Left ventricle myocardium superior (tissue), 1 donor: ENCODE measurements around the gene SIGLEC14. TPM values are rescaled to one million over a fixed set of nuclear protein-coding genes. Genes with fewer than 3 reads are reported as not detected.
"Not testable (repeated sequence)": the region's sequence is repeated elsewhere in the genome, so short reads cannot be mapped to it uniquely, and the experiment has no call there.

ENCODE experiments used
- ATAC-seq: fragments of 200-7000 bp; cut with Tn5 transposase; one replicate; pipeline ENCODE4 v1.9.1; 2020; ENCODE audit warnings: mild to moderate bottlenecking, moderate library complexity
- DNase-seq: peaks from one replicate; pipeline ENCODE4 v3.0.0-alpha.2; 2020
- intact Hi-C: fragments of 100-400 bp; cut with micrococcal nuclease; formaldehyde crosslinking; loops from one replicate; pipeline ENCODE4 v1.11.0; 2022
- total RNA-seq: library from RNA; stranded (reverse); fragmentation: NEBNext Ultra II Directional; extraction: Animal tissue kit (Norgen Biotek cat#: 25700); gene quantifications from one replicate; pipeline ENCODE4 v1.2.1, GENCODE V29; 2021
- donor health status: DM: no; HTN: yes; CAD: no; lungs with severe emphysema.

Gene SIGLEC14
- total RNA-seq, 1 donor from 2014 or later, result 0.94 TPM

DNA sequence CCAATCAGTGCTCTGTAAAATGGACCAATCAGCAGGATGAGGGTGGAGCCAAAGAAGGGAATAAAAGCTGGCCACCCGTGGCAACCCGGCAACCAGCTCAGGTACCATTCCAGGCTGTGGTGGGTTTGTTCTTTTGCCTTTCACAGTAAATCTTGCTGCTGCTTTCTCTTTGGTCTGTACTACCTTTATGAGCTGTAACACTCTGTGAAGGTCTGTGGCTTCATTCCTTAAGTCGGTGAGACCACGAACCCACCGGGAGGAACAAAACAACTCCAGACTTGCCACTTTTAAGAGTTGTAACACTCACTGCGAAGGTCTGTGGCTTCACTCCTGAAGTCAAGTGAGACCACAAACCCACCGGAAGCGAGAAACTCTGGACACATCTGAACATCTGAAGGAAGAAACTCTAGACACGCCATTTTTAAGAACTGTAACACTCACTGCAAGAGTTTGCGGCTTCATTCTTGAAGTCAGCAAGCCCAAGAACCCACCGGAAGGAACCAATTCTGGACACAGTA, 30.0 kb upstream of the SIGLEC14 start:
- DNase-seq, result no peak
- no peak for ATAC-seq
- intact Hi-C loops, result no loop called here

DNA sequence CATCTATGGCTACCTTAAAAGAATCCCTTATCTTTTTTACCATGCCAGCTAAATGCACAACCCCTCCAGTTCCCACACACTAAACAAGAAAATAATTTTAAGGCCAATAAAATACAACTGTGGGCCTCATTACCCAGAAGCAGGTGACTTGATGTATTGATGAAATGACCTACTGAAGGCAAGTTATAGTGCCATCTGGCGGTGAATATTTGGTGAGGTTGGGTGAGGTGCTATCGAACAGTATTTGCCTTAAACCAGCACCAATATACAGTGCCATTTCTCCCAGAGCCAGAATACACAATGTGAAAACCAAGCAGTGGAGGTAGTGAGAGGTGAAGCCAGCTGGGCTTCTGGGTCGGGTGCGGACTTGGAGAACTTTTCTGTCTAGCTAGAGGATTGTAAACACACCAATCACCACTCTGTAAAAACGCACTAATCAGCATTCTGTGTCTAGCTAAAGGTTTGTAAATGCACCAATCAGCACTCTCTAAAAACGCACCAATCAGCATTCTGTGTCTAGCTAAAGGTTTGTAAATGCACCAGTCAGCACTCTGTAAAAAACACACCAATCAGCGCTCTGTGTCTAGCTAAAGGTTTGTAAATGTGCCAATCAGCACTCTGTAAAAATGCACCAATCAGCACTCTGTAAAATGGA, 29.4 kb upstream of the SIGLEC14 start:
- intact Hi-C loops, ATAC-seq, DNase-seq: not testable (repeated sequence)

DNA sequence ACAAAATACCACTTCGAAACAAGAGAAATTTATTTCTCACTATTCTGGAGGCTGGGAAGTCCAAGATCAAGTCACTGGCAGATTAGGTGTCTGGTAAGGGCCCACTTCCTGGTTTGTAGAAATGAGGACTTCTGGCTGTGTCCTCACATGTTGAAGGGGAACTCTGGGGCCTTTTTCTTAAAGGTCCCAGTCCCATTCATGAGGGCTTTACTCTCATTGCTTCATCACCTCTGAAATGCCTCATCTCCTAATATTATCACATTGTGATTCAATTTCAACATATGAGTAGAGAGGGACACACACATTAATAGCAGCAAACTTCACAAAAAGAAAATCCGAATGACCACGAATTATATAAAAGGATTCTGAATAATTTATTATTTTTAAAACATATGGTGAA, 21.6 kb upstream of the SIGLEC14 start:
- intact Hi-C loops, result no loop called here
- no peak for DNase-seq
- ATAC-seq, result no peak

DNA sequence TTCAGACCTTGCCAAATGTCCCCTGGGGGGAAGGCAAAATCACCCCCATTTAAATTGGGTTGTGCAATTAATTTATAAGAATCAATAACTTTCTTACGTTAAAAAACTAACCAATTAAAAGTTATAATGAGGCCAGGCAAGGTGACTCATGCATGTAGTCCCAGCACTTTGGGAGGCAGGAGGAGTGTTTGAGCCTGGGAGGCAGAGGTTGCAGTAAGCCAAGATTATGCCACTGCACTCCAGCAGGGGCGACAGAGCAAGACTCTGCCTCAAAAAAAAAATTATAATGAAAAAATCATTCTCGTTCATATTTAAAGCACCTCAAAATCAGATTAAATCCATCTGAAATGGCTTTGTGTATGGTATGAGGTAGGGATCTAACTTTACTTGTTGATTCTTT, 18.4 kb upstream of the SIGLEC14 start:
- DNase-seq (no peak), ATAC-seq (no peak)
- intact Hi-C loops, result no loop called here

DNA sequence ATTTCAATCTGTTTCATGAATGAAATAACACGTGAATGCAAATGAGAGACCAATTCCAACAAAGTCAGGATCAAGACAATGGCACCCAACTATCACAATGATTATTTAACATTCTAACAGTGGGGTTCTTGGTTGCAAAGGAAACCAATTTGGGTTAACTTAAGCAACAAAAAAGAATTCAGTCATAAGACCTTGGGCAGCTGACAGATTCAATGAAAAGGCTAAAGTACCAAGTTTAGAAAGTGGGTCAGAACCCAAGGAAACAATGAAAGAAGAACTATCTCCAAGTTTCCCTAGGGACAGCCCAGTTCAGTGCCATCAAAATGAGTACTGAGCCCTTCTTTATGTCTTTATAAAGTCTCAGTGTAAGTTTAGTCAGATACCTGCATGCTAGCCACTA, 17.5 kb upstream of the SIGLEC14 start:
- ATAC-seq (no peak), DNase-seq (no peak)
- intact Hi-C loops, result no loop called here

DNA sequence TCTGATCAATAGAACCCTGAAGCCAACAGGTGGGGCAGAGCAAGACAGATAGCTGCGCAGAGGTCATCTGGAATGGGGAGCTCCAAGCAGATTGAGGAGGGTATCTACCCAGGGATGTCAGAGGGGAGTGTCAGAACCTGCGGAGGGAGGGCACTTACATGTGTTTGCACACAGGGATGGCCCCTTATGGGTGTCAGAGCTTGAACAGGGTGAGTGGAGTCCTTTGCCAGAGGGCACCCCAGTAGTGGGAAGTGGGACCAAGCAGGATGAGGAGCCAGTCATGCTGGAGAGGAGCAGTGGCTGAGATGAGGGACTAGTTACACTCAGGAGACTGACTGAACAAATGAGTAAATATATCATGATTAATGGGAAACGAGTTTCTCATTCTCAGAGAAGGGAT, 17.0 kb upstream of the SIGLEC14 start:
- ATAC-seq (no peak), DNase-seq (no peak)
- intact Hi-C loops, result no loop called here

DNA sequence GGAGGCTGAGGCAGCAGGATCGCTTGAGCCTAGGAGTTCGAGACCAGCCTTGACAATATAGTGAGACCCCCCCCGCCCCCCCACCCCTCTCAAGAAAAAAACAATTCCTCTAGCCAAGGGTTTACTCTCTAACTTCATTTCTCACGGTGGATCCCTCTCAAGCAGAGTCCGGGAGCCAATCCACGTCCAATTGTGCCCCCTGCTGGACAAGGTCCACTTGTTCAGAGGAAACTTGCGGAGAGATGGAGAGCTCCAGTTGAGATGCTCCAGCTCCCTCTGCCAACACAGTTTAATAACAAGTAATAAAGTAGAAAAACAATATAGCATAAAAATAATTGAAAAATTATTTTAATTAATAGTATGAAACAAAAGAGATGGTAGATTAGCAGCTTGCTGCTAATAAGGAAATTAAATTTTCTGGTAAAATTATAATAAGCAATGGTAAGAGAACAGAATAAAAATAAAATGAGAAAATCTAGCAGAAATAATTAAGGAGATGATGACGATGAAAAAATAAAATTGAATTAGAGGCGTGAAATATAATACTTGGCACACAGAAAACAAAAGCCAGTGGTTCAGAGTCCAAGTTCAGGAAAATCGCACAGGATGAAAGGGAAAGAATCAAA, 14.5 kb upstream of the SIGLEC14 start:
- peak; percentile 45 for DNase-seq
- ATAC-seq, result peak; percentile 51
- intact Hi-C loops, result no loop called here

DNA sequence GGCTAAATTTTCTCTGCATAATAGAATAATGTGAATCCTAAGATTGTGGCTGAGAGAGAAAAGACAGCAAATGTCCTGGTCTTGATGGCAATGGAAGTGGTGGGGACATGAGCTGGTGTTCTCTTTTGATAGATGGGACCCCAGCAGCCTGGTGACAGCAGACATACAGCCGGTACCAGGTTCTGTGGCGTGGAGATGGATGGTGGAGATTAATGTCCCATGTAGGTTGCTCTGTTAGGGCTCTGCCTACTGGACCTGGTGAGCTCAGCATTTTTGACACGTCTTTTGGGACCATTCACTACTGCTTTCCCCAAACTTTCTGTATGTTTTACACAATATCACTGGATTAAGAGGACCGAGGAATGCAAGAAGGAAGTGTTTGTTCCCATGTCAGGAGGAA, 8.2 kb upstream of the SIGLEC14 start:
- ATAC-seq, result no peak
- intact Hi-C loops, result loop anchor here (5.0 kb wide), 1 partner anchor 187 kb away; no protein-coding TSS in a partner anchor
- no peak for DNase-seq

DNA sequence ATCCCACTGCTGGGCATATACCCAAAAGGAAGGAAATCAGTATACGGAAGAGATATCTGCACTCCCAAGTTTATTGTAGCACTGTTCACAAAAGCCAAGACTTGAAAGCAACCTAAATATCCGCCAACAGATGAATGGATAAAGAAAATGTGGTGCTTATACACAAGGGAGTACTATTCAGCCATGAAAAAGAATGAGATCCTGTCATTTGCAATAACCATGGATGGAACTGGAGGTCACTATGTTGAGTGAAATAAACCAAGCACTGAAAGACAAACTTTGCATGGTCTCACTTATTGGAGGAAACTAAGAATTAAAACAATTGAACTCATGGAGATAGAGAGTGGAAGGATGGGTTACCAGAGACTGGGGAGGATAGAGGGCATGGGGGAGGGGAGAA, 6.5 kb upstream of the SIGLEC14 start:
- no peak for ATAC-seq
- DNase-seq, result no peak
- intact Hi-C loops, result loop anchor here (5.0 kb wide), 1 partner anchor 186 kb away; no protein-coding TSS in a partner anchor

DNA sequence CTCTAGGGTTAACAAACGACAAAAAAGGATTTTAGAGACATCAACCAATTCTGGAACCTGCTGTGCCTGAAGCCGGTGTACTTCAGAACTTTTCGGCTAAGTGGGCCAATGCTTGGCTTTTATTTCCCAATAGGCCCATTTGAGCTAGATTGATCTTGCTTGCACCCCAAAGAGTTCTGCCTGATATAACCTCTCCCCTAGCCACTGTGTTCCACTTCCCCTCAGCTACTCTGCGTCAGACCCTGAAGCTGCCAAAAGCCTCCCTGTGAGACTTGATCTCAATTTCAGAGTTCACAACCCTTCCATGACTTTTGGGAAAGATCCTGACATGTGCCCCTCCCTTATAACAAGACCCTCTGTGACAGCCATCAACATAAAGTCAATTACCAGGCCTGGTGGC, 5.6 kb upstream of the SIGLEC14 start:
- DNase-seq, result no peak
- intact Hi-C loops, result loop anchor here (5.0 kb wide), 1 partner anchor 185 kb away; no protein-coding TSS in a partner anchor
- no peak for ATAC-seq

DNA sequence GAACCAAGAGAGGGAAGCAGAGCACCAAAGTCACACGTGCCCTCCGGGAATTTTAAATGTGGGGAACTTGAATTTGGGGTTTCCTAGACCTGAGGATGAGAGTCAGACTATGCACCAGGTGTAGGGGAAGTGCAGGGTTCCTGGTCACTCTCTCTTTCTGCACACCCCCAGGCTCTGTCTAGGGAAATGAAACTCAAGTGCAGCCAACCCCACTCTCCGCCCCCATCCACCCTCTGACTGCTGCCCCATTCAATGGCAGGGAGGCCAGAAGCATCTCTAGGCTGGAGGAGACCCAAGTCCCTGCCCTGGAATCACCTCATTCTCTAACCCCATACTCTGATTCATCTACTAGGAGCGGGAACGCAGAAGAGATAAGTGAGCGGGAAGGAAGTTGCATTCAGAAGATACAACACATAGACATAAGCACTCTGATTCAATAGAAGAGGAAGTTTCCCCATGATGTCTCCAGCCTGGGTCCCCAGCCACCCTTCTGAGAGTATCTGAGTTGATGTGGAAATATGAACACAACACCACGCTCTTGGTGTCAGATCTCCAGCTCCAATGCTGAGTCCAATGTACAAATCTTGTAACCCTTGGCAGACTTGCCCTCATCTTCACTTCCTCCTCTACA, 4.7 kb upstream of the SIGLEC14 start:
- intact Hi-C loops, result loop anchor here (5.0 kb wide), 1 partner anchor 184 kb away; no protein-coding TSS in a partner anchor
- ATAC-seq (peak; percentile 38), DNase-seq (no peak)

DNA sequence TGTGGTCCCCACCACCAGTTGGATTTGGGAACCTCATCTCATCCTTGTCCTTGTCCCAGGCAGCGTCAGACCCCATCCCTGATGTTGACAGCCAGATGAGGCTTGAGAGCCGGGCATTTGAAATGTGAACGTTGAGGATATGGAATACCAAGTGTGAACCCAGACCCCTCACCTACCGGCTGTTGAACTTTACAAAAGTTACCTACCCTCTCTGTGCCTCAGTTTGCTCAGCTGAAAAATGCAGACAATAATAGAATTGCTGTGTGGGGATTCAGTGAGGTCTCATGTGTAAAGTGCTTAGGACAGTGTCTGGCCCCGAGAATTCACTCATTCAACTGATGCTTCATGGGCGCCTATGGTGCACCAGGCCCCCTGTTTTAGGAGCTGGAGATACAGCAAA, 693 bp upstream of the SIGLEC14 start:
- DNase-seq (no peak), ATAC-seq (no peak)
- intact Hi-C loops, result no loop called here

DNA sequence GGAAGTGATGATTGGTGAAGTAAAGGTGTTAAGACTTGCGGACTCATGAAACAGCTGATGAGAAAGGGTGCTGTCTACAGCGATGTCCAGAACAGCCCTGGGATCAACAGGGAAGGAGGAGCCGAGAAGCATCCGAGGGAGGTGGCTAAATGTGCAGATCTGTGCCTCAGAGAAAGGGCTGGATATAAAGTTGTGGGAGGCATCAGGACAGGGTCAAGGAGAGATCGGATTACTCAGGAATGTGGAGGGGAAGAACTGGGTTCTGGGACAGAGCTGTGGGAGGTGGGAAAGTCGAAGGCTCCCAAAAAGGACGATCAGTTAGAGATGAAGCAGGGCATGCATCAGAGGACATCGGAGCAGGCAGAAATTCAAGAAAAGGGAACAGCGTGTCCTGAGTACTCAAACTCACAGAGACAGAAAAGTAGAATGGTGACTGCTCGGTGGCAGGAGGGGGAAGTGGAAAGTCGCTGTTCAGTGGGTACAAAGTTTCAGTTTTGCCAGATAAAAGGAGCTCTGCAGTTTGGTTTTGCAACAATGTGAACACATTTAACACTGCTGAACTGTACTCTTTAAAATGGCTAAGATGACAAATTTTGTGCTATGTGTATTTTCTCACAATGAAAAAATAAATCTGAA, 1.9 kb downstream of the SIGLEC14 start:
- intact Hi-C loops, result no loop called here
- ATAC-seq (no peak), DNase-seq (no peak)

DNA sequence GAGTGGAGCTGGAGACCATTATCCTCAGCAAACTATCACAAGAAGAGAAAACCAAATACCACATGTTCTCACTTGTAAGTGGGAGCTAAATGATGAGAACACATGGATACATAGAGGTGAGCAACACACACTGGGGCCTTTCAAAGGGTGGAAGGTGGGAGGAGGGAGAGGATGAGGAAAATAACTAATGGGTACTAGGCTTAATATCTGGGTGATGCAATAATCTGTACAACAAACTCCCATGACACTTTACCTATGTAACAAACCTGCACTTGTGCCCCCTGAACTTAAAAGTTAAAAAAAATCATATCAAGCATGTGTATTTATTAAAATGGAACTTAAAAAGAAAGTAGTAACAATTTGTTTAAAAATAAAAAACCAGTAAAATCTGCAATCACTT, 5.0 kb downstream of the SIGLEC14 start:
- intact Hi-C loops, result no loop called here
- DNase-seq, result no peak
- no peak for ATAC-seq

DNA sequence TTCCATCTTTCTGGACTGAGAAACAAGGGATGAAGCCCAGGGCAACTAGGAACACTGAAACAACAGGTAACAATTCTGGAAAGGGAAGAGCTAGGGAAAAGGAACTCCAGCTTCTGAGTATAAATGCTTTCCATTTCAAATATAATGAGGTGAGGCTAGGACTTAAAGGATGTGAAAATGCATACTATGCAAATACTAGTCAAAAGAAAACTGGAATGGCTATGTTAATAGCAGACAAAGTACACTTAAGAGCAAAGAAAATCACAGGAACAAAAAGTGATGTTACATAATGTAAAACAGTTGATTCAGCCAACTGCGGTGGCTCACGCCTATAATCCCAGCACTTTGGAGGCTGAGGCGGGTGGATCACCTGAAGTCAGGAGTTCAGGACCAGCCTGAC, 6.2 kb downstream of the SIGLEC14 start:
- no peak for ATAC-seq
- intact Hi-C loops, result no loop called here
- DNase-seq, result no peak

DNA sequence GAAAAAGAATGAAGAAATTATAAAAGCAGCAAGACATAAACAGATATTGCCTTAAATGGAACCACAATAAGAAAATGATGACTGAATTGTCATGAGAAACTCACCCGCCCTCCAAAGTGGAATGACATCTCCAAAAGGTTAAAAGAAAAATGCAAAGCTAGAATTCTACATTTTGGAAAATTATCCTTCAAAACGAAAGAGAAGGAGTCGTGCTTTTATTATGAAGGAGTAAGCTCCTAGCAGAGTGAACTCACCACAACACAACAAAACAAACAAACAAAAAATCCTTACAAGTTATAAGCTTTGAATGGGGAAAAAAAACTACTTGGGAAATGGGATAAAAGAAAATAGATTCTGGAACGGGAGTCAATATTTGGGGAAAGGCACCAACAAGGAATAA, 6.7 kb downstream of the SIGLEC14 start:
- no peak for ATAC-seq
- intact Hi-C loops, result no loop called here
- DNase-seq, result no peak

DNA sequence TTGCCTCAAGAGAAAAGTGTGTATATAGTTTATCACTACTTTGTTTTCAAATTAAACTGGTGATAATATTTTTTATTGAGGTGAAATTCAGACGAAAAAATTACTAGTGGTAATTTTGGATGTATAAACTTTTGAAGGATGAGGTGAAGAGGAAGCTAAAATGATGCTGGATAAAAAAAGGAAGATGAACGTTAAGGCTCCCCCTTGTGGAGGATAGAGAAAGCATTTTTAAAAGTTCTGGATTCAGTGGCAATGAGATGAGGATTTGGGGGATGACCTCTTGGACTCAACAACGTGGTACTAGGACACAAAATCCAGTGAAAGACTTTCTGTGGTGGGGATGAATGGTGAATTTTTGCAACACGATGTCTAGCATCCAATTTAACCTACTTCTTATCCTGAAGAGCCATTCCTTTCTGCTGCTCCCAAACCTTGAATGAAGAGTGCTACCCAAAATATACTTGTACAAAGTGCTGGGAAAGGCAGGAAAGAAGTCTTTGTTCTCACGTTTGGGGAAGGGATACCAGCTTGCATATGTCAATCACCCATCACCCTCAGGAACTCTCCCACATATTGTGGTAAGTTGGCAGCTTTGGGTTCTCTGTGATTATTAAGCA, 9.2 kb downstream of the SIGLEC14 start:
- DNase-seq (no peak), ATAC-seq (no peak)
- intact Hi-C loops, result no loop called here

DNA sequence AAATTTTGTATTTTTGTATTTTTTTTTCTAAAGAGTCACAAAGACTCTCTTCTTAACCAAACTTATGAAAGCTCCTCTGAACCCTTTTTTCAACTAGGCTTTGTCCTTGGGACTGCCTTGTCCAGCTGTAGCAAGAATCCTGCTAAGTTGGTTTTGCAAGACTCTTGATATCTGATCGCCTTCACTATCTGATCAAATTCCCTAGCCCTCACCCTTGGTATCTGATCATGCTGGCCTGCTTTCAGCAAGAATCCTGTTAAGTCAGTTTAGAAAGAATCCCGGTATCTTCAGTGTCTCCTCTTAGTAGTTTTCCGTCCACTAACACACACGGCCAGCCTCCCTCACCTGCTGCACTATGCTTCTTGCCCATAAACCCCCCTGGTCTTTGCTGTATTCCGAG, 14.5 kb downstream of the SIGLEC14 start:
- DNase-seq (no peak), ATAC-seq (no peak)
- intact Hi-C loops, result no loop called here

DNA sequence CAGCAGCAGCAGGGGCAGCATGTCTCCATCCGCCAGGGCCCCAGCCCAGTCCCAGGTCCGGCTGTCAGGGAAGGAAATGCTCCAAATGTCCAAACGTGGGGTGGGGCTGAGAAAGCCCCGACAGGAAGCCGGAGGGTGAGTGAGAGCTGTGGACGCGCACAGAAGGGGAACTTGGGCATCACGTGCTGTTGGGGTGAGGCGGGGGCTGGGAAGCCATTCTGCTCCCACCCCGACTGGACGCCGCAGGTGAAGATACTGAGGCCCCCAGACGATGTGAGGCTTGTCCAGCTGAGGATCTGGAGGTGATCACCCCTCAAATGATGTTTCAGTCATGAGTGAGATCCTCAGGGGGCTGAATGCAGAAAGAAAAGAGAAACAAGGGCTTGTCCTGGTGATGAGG, 16.3 kb downstream of the SIGLEC14 start, which contains the start of gene SIGLEC5:
Gene SIGLEC5, minus strand, starts transcription at position 87 of the 400 bp plus-strand sequence. Its CDS starts 66 bp downstream, at position 21.
- intact Hi-C loops, DNase-seq: not testable (repeated sequence)
- ATAC-seq, result peak; percentile 45
